Erythroblast (primary cell): ENCODE results near the gene PHKA2.

ENCODE experiments used
- GATA1 ChIP-seq: IDR thresholded peaks from 2 replicates; pipeline ENCODE4 v1.6.1; 2011; ENCODE audit warnings: low read depth, mild to moderate bottlenecking, control low read depth, low read length, moderate library complexity
- POLR2A ChIP-seq: IDR thresholded peaks from 2 replicates; pipeline ENCODE4 v1.6.1; 2011; ENCODE audit warnings: mild to moderate bottlenecking, low read length

GRCh38 chrX:19028560-19028959 is 44.6 kb upstream of the PHKA2 start:
- TF ChIP-seq POLR2A (no peak), GATA1 (no peak)
